ENCODE data around the gene PTPRA.
"Not testable (repeated sequence)": the region's sequence is repeated elsewhere in the genome, so short reads cannot be mapped to it uniquely, and the experiment has no call there.

Gene PTPRA

DNA sequence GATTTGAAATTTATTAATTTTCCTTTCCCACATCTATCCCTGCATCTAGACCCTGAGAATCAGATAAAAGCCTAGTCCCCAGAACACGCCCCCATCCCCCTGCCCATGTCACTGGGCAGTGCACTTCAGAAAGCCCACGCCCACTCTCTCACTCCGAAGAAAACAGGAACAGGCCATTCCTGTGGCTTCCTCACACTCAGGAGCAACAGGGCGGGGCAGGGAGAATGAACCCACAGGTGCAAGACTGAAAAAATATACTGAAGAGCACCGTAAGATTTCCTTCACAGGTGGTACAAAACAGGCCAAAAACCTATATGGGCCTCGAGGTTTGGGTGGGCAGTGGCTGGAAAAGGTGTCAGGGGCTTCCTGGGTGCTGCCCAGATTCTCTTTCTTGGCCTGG lies 201.5 kb downstream of the PTPRA start:
- no peak for DNase-seq (ENCODE audit: low read depth in 2 of 2)
- TF ChIP-seq, protein P1, sequence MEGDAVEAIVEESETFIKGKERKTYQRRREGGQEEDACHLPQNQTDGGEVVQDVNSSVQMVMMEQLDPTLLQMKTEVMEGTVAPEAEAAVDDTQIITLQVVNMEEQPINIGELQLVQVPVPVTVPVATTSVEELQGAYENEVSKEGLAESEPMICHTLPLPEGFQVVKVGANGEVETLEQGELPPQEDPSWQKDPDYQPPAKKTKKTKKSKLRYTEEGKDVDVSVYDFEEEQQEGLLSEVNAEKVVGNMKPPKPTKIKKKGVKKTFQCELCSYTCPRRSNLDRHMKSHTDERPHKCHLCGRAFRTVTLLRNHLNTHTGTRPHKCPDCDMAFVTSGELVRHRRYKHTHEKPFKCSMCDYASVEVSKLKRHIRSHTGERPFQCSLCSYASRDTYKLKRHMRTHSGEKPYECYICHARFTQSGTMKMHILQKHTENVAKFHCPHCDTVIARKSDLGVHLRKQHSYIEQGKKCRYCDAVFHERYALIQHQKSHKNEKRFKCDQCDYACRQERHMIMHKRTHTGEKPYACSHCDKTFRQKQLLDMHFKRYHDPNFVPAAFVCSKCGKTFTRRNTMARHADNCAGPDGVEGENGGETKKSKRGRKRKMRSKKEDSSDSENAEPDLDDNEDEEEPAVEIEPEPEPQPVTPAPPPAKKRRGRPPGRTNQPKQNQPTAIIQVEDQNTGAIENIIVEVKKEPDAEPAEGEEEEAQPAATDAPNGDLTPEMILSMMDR (IDR thresholded peaks at IDR 0.05; ENCODE audit: low read depth, low read length): no peak

GRCh38 chr20:3075315-3075714 lies 202.0 kb downstream of the PTPRA start:
- not testable (repeated sequence) for DNase-seq (ENCODE audit: low read depth in 2 of 2); H3K4me3 ChIP-seq (replicated peaks in 1 of 2; ENCODE audit: low read depth in 2 of 2, low read length in 2 of 2)

More for the DNA sequence above, 201.5 kb downstream of the PTPRA start:
- H3K4me3 ChIP-seq (replicated peaks in 1 of 2; ENCODE audit: low read depth in 2 of 2, low read length in 2 of 2): no peak overlapping the region

- no peak overlapping the region for H3K4me3 ChIP-seq (replicated peaks in 1 of 2; ENCODE audit: low read depth in 2 of 2, low read length in 2 of 2)
- TF ChIP-seq, protein P1 (IDR thresholded peaks at IDR 0.05; ENCODE audit: low read depth, low read length): no peak
- no peak for DNase-seq (ENCODE audit: low read depth in 2 of 2)
These were observed 204.4 kb downstream of the PTPRA start for GRCh38 chr20:3077618-3078134.

DNA sequence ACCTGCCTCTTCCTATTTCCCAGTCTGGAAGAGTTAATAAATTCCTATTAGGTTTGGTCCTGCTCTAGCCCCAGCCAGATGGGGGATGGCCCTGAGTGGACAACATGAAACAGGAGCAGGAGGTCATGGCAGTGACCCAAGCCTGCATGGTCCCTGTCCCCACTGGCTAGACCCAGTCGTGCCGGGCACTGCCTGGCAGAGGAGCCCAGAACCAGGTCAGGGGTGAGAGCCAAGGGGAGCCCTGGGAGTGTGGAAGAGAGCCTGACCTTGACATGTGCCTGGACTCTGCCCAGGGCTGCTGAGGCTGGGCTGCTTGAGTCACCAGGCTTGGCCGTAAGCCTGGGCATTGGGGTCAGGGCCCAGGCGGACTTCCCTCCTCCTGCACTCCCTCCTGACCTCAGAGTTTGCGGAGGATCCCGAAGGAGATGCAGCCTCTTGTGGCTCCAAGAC lies 207.7 kb downstream of the PTPRA start:
- TF ChIP-seq, protein P1 (IDR thresholded peaks at IDR 0.05; ENCODE audit: low read depth, low read length): no peak
- H3K4me3 ChIP-seq (replicated peaks in 1 of 2; ENCODE audit: low read depth in 2 of 2, low read length in 2 of 2): no peak overlapping the region
- DNase-seq (ENCODE audit: low read depth in 2 of 2): peak; percentile 51 to 73

GRCh38 chr20:3081641-3082040 lies 208.4 kb downstream of the PTPRA start:
- TF ChIP-seq, protein P1 (IDR thresholded peaks at IDR 0.05; ENCODE audit: low read depth, low read length): no peak
- H3K4me3 ChIP-seq (replicated peaks in 1 of 2; ENCODE audit: low read depth in 2 of 2, low read length in 2 of 2): no peak overlapping the region
- no peak for DNase-seq (ENCODE audit: low read depth in 2 of 2)

- H3K4me3 ChIP-seq (replicated peaks in 1 of 2; ENCODE audit: low read depth in 2 of 2, low read length in 2 of 2): no peak overlapping the region
- no peak for DNase-seq (ENCODE audit: low read depth in 2 of 2)
These were observed 209.1 kb downstream of the PTPRA start for GRCh38 chr20:3082306-3082951.

More at GRCh38 chr20:3082306-3082951, 209.1 kb downstream of the PTPRA start:
- TF ChIP-seq, protein P1 (IDR thresholded peaks at IDR 0.05; ENCODE audit: low read depth, low read length): no peak

Data from cardiac fibroblast (primary cell).